Stimulated activated CD4-positive, alpha-beta T cell treated with anti-CD3 and anti-CD28 coated beads, Interleukin-2, amount 100 ng/mL, for 4 hours (primary cell): ENCODE results near the gene GLUL.
"Not testable (repeated sequence)": the region's sequence is repeated elsewhere in the genome, so short reads cannot be mapped to it uniquely, and the experiment has no call there.

Experiments
- DNase-seq: peaks from one replicate; pipeline ENCODE4 v3.0.0-alpha.2; 2020; ENCODE audit warnings: low read depth

GLUL gene

GRCh38 chr1:182368358-182368757 is 23.2 kb downstream of the GLUL start:
- no peak for DNase-seq

DNA sequence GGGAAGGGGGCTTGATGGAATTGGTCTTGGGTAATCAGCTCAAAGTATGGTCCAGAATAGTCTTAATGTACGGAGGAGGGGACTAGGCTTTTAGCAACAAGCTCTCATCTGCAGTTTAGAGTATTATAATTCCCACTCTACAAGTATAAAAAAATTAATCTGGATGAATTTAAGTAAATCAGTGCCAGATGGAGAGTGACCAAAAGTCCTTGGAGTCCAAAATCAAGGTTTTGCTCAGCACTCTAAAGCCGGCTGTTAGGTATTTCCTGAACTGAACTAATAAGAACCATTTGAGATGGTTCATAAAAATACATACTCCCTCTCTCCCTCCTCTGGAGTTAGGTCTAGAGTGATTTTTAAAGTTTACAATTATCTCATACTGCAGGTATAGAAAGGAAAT is 23.7 kb downstream of the GLUL start:
- no peak for DNase-seq

GRCh38 chr1:182366596-182366995 is 25.0 kb downstream of the GLUL start:
- DNase-seq, result no peak

DNA sequence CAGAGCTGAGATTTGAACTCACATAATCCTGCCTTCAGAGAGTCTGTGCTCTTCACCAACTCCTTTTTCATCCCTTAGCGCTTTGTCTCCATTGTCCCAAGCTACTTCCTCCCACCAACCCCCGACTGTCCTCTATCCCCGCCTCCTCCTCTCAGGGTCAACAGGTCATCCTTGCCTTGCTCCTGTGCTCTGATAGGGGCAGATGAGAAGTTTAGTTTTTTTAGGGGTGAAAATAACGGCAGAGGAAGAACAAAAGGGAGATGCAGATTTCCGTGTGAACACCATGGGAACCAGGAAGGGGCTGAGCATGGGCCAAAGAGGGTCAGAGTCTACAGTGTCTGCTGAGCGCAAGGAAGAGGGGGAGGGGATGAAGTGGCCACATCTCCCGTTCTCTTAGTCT is 31.9 kb downstream of the GLUL start:
- no peak for DNase-seq

GRCh38 chr1:182357913-182358312 is 33.7 kb downstream of the GLUL start:
- DNase-seq, result no peak

DNA sequence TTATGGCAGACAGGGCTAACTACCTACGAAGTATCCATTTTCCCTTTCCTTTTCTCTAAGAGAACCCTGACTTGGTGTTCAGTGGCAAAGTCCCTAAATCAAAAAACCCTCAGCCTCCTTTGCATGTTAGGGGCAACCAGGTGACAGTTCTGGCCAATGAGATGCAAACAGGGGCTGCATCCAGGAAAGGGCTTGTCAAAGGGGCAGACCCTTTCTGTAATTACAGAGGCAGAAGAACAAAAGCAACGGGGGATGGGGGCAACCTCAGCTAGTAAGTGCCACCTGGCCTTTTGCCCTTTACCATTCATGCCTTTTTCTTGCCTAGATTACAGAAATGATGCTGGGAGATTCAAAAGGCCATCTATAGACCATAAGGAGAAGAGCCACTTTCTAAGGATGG is 34.4 kb downstream of the GLUL start:
- no peak for DNase-seq

- no peak for DNase-seq
Observed at GRCh38 chr1:182355723-182356098, 35.9 kb downstream of the GLUL start.

DNA sequence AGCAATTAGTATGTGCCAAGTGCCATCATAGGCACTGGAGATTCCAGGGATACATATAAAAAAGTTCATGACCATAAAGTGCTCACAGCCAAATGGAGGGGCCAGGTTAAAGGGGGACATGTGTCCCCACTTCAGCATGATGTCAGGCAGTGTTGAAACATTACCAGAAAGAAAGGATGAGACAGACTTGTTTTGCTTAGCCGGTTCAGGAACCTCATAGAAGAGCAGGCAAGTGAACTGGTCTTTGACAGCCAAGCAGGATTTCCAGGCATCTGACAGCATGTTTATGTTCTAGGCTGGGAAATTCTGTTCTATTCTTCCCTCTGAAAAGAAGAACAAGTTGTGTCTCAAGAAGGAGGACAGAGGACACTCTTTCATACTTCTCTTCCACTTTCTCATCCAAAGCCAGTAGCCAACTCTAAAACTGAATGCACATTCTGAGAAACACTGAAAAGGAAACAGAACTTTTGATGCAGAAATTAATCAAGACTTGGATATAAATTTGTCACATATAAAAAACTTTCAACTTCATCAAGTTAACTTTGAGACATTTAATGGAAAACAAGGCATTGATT is 39.7 kb downstream of the GLUL start:
- DNase-seq, result no peak

DNA sequence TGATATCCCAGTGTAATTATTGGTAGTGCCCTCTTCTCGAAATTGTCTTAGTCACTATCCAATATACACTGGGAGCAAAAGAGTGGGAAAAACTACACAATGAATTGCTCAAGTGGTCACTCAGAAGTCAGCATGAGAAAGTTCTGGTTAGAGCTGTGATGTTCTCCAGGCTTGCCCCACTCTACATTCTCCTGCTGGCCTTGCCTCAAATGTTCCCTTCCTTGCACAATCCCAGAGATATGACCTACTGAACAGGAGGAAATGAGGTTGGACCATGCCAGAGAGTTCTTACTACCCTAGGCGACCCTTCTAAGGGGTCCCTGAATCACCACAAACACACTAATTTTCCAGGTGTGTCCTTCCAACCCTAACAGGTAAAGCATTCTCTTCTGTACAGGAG is 40.8 kb downstream of the GLUL start:
- DNase-seq, result no peak

DNA sequence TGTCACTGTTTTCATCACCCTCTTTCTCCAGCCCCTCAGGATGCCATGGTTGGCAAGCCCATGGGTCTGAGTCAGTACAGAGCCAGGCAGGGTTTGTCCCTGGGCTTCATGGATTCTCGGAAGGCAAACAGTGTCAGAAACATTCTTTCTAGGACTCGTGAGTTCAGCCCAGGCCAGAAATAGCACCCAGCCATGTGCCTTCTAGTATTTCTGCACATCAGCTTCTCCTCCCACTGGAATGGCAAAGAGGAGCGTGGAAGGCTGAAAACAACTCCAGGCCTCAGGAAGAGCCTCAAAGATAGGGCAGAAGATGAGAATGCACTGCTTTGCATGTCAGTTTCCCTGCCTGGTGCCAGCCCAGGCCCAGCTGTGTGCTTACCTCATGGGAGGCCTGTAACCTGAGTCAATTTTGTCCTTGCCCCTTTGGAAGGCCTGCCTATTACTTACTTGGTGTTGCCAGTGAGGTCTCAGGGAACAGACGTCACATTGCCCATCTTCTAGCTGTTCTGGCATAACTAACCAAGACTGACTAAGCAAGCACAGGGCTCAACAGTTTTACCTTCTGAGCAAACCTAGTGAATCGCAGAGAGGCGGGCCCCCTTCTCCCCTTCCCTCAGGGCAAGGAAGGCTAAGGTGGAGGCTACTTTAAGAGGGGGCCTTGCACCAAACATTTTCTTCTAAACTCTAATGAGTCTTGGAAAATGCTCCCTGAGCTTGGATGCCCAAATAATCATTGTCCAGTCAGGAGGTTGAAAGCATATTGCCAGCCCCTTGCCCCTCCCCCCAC is 42.4 kb downstream of the GLUL start:
- DNase-seq, result no peak

GRCh38 chr1:182347019-182347418 is 44.6 kb downstream of the GLUL start:
- DNase-seq, result no peak

DNA sequence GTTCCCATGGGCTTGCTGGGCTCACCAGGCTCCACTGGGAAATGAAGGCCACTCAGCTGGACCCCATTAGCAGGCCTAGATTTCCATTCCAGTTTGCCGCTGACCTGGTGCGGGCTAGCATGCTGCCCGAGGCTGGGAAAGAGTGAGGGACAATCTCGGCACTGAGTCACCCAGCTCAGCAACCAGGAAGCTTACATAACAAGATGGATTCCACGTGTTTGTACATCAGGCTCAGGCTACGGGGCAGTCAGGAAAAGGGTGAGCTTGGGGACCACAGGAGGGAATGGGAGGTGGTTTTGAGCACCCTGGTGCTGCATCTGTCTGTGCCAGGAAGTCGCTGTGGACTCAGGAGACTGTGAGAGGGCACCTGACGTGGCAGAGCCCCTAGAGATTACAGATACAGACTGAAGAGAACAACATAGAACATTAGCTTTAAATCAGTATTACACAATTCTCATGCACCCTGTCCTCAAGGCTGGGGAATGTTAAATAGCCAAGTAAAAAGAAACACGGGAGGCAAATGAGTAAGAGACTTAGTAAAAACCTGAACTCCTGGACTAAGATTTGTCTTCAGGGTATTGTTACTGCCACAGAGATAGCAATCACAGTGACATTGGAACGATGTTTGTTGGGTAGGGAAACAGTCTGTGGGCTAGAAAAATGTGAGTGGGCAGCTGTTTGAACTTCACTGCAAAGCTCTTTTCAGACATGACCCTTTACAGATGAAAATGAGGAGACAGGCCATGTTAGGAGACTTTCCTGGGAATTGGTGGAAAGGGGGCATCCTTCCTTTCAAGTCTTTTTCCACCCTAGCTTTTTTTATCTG is 51.1 kb downstream of the GLUL start:
- no peak for DNase-seq

GRCh38 chr1:182339684-182340083 is 51.9 kb downstream of the GLUL start:
- no peak for DNase-seq

- DNase-seq, result no peak
Observed at GRCh38 chr1:182338806-182339370, 52.7 kb downstream of the GLUL start.

DNA sequence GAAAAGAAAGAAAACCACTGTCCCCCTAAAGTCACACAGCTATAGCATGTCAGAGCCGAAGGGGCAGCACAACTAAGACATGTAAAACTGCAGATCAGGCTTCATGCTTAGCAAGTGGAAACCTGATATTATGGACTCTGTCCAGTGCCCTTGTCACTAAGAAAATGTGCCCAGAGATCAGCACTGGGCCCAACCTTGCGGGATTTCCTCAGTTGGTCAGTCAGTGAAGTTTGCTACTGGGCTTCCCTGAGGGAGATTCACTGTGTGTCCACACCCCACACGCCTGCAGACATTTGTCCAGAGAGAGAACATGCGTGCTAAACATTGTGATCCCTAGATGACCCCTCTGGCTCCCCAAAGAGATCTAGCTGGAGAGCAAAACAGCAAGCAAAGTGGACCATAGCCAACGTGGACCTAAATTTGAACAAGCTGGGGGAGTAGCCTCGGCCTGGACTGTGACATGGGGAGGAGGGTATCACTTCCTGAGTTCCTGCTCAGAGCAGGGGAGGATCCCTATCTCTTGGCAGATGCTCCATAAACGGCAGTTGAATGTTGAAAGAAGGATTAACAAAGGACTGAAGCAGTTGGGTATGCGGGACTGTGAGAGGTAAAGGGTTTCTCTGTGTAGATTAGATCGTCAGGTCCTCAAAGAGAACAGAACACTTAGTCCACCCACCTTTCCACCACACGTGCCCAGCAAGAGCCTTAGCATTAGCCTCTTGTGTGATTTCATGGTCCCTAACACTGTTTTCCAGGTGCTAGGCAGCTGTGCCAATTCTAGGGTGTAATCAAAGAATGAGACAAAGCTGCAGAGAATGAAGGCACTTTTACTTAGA is 53.6 kb downstream of the GLUL start:
- no peak for DNase-seq

GRCh38 chr1:182335771-182336566 is 55.6 kb downstream of the GLUL start:
- no peak for DNase-seq

DNA sequence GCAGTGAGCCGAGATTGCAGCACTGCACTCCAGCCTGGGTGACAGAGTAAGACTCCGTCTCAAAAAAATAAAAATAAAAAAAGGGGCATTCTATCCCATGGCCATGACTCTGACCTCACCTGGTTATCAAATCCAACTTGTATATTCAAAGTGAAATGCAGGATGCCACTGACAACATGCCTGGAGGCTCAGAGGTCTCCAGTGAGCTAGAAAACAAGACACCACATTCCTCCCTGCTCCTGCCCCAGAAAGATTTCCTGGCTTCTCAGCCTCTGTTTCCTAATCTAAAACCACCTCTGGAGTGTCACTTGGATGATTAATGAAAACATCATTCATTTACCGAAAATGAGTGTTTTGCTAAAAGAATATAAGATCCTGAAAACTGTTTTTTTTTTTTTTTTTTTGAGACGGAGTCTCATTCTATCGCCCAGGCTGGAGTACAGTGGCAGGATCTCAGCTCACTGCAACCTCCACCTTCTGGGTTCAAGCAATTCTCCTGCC is 58.5 kb downstream of the GLUL start:
- DNase-seq, result not testable (repeated sequence)

- no peak for DNase-seq
Observed at GRCh38 chr1:182332261-182333060, 59.1 kb downstream of the GLUL start.
